GM12891 (cell line): ENCODE data around the gene ST6GAL2.

Source experiments
- POLR2A ChIP-seq: IDR thresholded peaks from 2 replicates; pipeline ENCODE4 v1.6.1; 2011; ENCODE audit warnings: low read depth, low read length, control low read depth
- POLR2AphosphoS5 ChIP-seq: IDR thresholded peaks from 2 replicates; pipeline ENCODE4 v1.6.1; 2011; ENCODE audit warnings: low read depth, low read length, control low read depth
- POU2F2 ChIP-seq: IDR thresholded peaks from 2 replicates; pipeline ENCODE4 v1.6.1; 2011; ENCODE audit warnings: low read depth, mild to moderate bottlenecking, control low read depth, low read length, moderate library complexity
- SPI1 ChIP-seq: IDR thresholded peaks from 2 replicates; pipeline ENCODE4 v1.6.1; 2011; ENCODE audit warnings: low read depth, low read length, control low read depth
- TAF1 ChIP-seq: IDR thresholded peaks from 2 replicates; pipeline ENCODE4 v1.6.1; 2011; ENCODE audit warnings: low read depth, low read length, control low read depth

DNA sequence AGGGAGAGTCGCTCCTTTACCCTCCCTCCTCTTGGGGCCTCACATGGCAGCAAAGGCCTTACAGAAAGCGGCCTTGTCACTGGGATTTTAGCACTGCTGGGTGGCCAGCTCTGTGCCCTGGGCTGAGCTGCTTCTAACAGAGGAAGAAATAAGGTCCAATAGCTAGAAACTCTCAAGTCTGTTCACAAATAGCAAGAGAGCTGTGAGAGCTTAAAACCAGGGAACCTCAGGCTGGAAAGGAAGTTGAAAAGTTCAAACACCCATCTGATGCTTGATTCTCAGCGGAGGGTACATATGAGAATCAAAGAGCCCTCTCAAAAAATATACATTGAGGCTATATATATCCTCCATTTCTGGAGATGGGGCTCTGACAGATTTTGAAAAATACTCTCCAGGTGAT lies 54.7 kb downstream of the ST6GAL2 start:
- TF ChIP-seq TAF1 = no peak
- no peak for TF ChIP-seq POLR2A
- no peak for TF ChIP-seq POU2F2
- no peak for TF ChIP-seq POLR2AphosphoS5
- no peak for TF ChIP-seq SPI1
